Urinary bladder (tissue), 4 donors: ENCODE measurements around the gene MYOD1. TPM values are rescaled to one million over a fixed set of nuclear protein-coding genes. Genes with fewer than 3 reads are reported as not detected.
A peak's percentile ranks its signal among the peaks of the same experiment; 100 is the strongest.

ENCODE experiments used
- DNase-seq: peaks from one replicate; pipeline ENCODE4 v3.0.0-alpha.2; 2015; ENCODE audit errors: extremely low spot score
- H3K27ac ChIP-seq: one replicate; pipeline ENCODE4 v1.5.1; 2013; ENCODE audit warnings: low read depth, mild to moderate bottlenecking, moderate library complexity
- H3K36me3 ChIP-seq: one replicate; pipeline ENCODE4 v1.6.1; 2013; ENCODE audit warnings: mild to moderate bottlenecking, moderate library complexity; ENCODE audit not compliant: insufficient read depth
- H3K4me1 ChIP-seq: one replicate; pipeline ENCODE4 v1.6.1; 2013; ENCODE audit warnings: mild to moderate bottlenecking, moderate library complexity; ENCODE audit not compliant: insufficient read depth
- H3K4me3 ChIP-seq: one replicate; pipeline ENCODE4 v1.5.1; 2013; ENCODE audit warnings: low read depth, low read length
- WGBS: extraction: QIAGEN DNeasy Blood & Tissue Kit; methylation state at CpG from one replicate; pipeline ENCODE4 v1.1.7; 2013; 5-methylcytosine and 5-hydroxymethylcytosine counted together
- polyA plus RNA-seq: library from polyadenylated mRNA; stranded (reverse); fragments of 200-250 nt; gene quantifications from one replicate; pipeline ENCODE4 v1.2.3, GENCODE V29; 2013
- total RNA-seq: library from RNA; depleted of rRNA; stranded (reverse); fragments of >200 nt; gene quantifications from one replicate; pipeline ENCODE4 v1.2.3, GENCODE V29; 2014
- donor health status: healthy with polysubstance abuse.
- donor health status: healthy.

Gene MYOD1
- total and polyA plus RNA-seq, 2 donors = 1.1 TPM; not detected in 1

- under 1% methylated on average over 73 of the region's 73 CpGs for WGBS
- Histone ChIP-seq H3K4me3 (peak overlapping the region; percentile 35), H3K36me3 (no peaks in the 10 kb centered on the region), H3K27ac (no peak overlapping the region), H3K4me1 (no peaks in the 10 kb centered on the region)
- DNase-seq = peak; percentile 36
Observed at GRCh38 chr11:17734986-17735817, 15.8 kb downstream of the MYOD1 start.

- WGBS = 6% methylated on average over 102 of the region's 102 CpGs
- Histone ChIP-seq H3K4me1 (no peaks in the 10 kb centered on the region), H3K36me3 (no peaks in the 10 kb centered on the region), H3K4me3 (no peak overlapping the region), H3K27ac (no peak overlapping the region)
- no peak for DNase-seq
Observed at GRCh38 chr11:17735818-17736578, 16.6 kb downstream of the MYOD1 start.

- WGBS = 20% methylated on average over 12 of the region's 12 CpGs
- Histone ChIP-seq H3K4me1 (no peaks in the 10 kb centered on the region), H3K36me3 (no peaks in the 10 kb centered on the region), H3K4me3 (no peak overlapping the region), H3K27ac (no peak overlapping the region)
- DNase-seq = no peak
Observed at GRCh38 chr11:17736579-17736893, 17.2 kb downstream of the MYOD1 start.

- DNase-seq = no peak
- H3K4me1 ChIP-seq = no peaks in the 10 kb centered on the region
- H3K36me3 ChIP-seq = no peaks in the 10 kb centered on the region
- H3K4me3 ChIP-seq = no peak overlapping the region
- no peak overlapping the region for H3K27ac ChIP-seq
- 53% methylated on average over 15 of the region's 15 CpGs for WGBS
Observed at GRCh38 chr11:17736930-17737817, 17.8 kb downstream of the MYOD1 start.

- Histone ChIP-seq H3K27ac (no peak overlapping the region), H3K4me1 (no peaks in the 10 kb centered on the region), H3K4me3 (no peak overlapping the region), H3K36me3 (no peaks in the 10 kb centered on the region)
- WGBS = 42% methylated on average over 10 of the region's 10 CpGs
- DNase-seq = no peak
Observed at GRCh38 chr11:17738151-17738973, 19.0 kb downstream of the MYOD1 start.

GRCh38 chr11:17739945-17740338 is 20.6 kb downstream of the MYOD1 start:
- no peak for DNase-seq
- H3K36me3 ChIP-seq = no peaks in the 10 kb centered on the region
- H3K27ac ChIP-seq = no peak overlapping the region
- H3K4me1 ChIP-seq = no peaks in the 10 kb centered on the region
- H3K4me3 ChIP-seq = no peak overlapping the region
- WGBS = 65% methylated on average over 6 of the region's 6 CpGs

- H3K4me1 ChIP-seq = no peaks in the 10 kb centered on the region
- H3K27ac ChIP-seq = no peak overlapping the region
- no peak overlapping the region for H3K4me3 ChIP-seq
- WGBS = 74% methylated on average over 7 of the region's 7 CpGs
- no peaks in the 10 kb centered on the region for H3K36me3 ChIP-seq
- DNase-seq = no peak
Observed at GRCh38 chr11:17740649-17741235, 21.4 kb downstream of the MYOD1 start.

- H3K36me3 ChIP-seq = no peaks in the 10 kb centered on the region
- no peak overlapping the region for H3K27ac ChIP-seq
- no peak overlapping the region for H3K4me3 ChIP-seq
- 92% methylated on average over 10 of the region's 10 CpGs for WGBS
- no peak for DNase-seq
- H3K4me1 ChIP-seq = no peaks in the 10 kb centered on the region
Observed at GRCh38 chr11:17741487-17741886, 22.1 kb downstream of the MYOD1 start.

- no peak for DNase-seq
- H3K4me1 ChIP-seq = no peaks in the 10 kb centered on the region
- no peak overlapping the region for H3K27ac ChIP-seq
Observed at GRCh38 chr11:17742019-17742418, 22.6 kb downstream of the MYOD1 start.

GRCh38 chr11:17743026-17743807 is 23.8 kb downstream of the MYOD1 start:
- Histone ChIP-seq H3K36me3 (no peaks in the 10 kb centered on the region), H3K4me1 (no peaks in the 10 kb centered on the region), H3K4me3 (no peak overlapping the region), H3K27ac (no peak overlapping the region)
- DNase-seq = no peak
- 85% methylated on average over 13 of the region's 13 CpGs for WGBS

More at GRCh38 chr11:17742019-17742418, 22.6 kb downstream of the MYOD1 start:
- no peaks in the 10 kb centered on the region for H3K36me3 ChIP-seq
- WGBS = 67% methylated on average over 5 of the region's 5 CpGs
- H3K4me3 ChIP-seq = no peak overlapping the region

GRCh38 chr11:17743808-17744119 is 24.4 kb downstream of the MYOD1 start:
- no peak for DNase-seq
- Histone ChIP-seq H3K27ac (no peak overlapping the region), H3K4me1 (no peaks in the 10 kb centered on the region), H3K4me3 (no peak overlapping the region), H3K36me3 (no peaks in the 10 kb centered on the region)
- whole genome bisulfite sequencing = 71% methylated on average over 5 of the region's 5 CpGs
